Naive thymus-derived CD4-positive, alpha-beta T cell (primary cell): Measurements from ENCODE around the gene SLC19A3. TPM values are rescaled to one million over a fixed set of nuclear protein-coding genes. Genes with fewer than 3 reads are reported as not detected.

Source experiments
- ATAC-seq: fragments of 150-1000 bp; cut with Tn5 transposase; 2 replicates; pipeline ENCODE4 v1.10.0; 2021; ENCODE audit warnings: mild to moderate bottlenecking, moderate library complexity
- CTCF ChIA-PET: fragments of 350-600 bp; sonication (Branson Sonifier 250); formaldehyde crosslinking; loops from one replicate; lab custom pipeline; 2021; ENCODE audit warnings: antibody characterized with exemption; lab: Charles Lee
- POLR2A ChIA-PET: fragments of 350-600 bp; sonication (Branson Sonifier 250); formaldehyde crosslinking; loops from one replicate; lab custom pipeline; 2021; ENCODE audit warnings: antibody characterized with exemption, inconsistent platforms; lab: Charles Lee
- DNase-seq, 9 donors: peaks; one replicate each; pipeline versions ENCODE4 v3.0.0 to v3.0.0-alpha.2; 2020 to 2022; ENCODE audit warnings: mixed read lengths in 1 of 9
- H3K27ac ChIP-seq: one replicate; pipeline ENCODE4 v1.7.0; 2013; ENCODE audit warnings: mild to moderate bottlenecking, low read depth, low read length, moderate library complexity
- H3K27me3 ChIP-seq, 2 donors: one replicate each; pipeline ENCODE4 v1.7.0; 2013; ENCODE audit warnings: low read length in 2 of 2, mild to moderate bottlenecking in 2 of 2, moderate library complexity in 2 of 2; ENCODE audit not compliant: control insufficient read depth in 2 of 2, insufficient read depth in 2 of 2
- H3K36me3 ChIP-seq, 3 experiments: 1 replicate in 2 of 3; 2 replicates in 1 of 3; pipeline ENCODE4 v1.7.0; 2013; ENCODE audit warnings: low read length in 3 of 3, mild to moderate bottlenecking in 3 of 3, moderate library complexity in 1 of 3; ENCODE audit not compliant: insufficient read depth in 3 of 3, control insufficient read depth in 2 of 3
- H3K4me1 ChIP-seq, 2 donors: one replicate each; pipeline ENCODE4 v1.7.0; 2013; ENCODE audit warnings: low read length in 2 of 2, mild to moderate bottlenecking in 2 of 2, moderate library complexity in 1 of 2; ENCODE audit not compliant: control insufficient read depth in 2 of 2, insufficient read depth in 2 of 2
- H3K4me3 ChIP-seq: 2 replicates; pipeline ENCODE4 v1.7.0; 2013; ENCODE audit warnings: mild to moderate bottlenecking, low read length
- H3K9me3 ChIP-seq, 3 experiments: 1 replicate in 2 of 3; 2 replicates in 1 of 3; pipeline ENCODE4 v1.7.0; 2013; ENCODE audit warnings: low read length in 3 of 3; ENCODE audit not compliant: control insufficient read depth in 2 of 3
- H3K27ac Mint-ChIP-seq, 9 donors: one replicate each; pipeline ENCODE4 v1.8.0; 2020 to 2022; ENCODE audit warnings: mixed read lengths in 9 of 9, mild to moderate bottlenecking in 8 of 9, moderate library complexity in 5 of 9, inconsistent platforms in 2 of 9
- H3K27me3 Mint-ChIP-seq, 5 donors: one replicate each; pipeline ENCODE4 v1.8.0; 2021 to 2022; ENCODE audit warnings: mixed read lengths in 5 of 5, mild to moderate bottlenecking in 1 of 5
- H3K36me3 Mint-ChIP-seq, 5 donors: one replicate each; pipeline ENCODE4 v1.8.0; 2020 to 2022; ENCODE audit warnings: mixed read lengths in 5 of 5, mild to moderate bottlenecking in 3 of 5, inconsistent platforms in 1 of 5
- H3K4me1 Mint-ChIP-seq, 7 donors: one replicate each; pipeline ENCODE4 v1.8.0; 2020 to 2022; ENCODE audit warnings: mixed read lengths in 7 of 7, mild to moderate bottlenecking in 3 of 7, inconsistent platforms in 1 of 7
- H3K4me3 Mint-ChIP-seq, 10 donors: one replicate each; pipeline ENCODE4 v1.8.0; 2020 to 2022; ENCODE audit warnings: mild to moderate bottlenecking in 10 of 10, mixed read lengths in 10 of 10, moderate library complexity in 6 of 10, inconsistent platforms in 2 of 10
- H3K9me3 Mint-ChIP-seq, 11 donors: one replicate each; pipeline ENCODE4 v1.8.0; 2020 to 2022; ENCODE audit warnings: mixed read lengths in 11 of 11, mild to moderate bottlenecking in 4 of 11, inconsistent platforms in 1 of 11, moderate library complexity in 1 of 11
- intact Hi-C, 2 donors: fragments of 100-400 bp; cut with micrococcal nuclease; formaldehyde crosslinking; loops; one replicate each; pipeline ENCODE4 v1.15.1; 2023
- polyA plus RNA-seq, 2 donors: library from polyadenylated mRNA; unstranded; fragments of 300-500 nt; fragmentation: Illumina TruSeq; gene quantifications; one replicate each; pipeline ENCODE4 v1.2.3, GENCODE V29; 2021
- total RNA-seq, 6 experiments: library from RNA in 5 of 6; stranded (reverse) in 5 of 6; gene quantifications; 1 replicate in 5 of 6; 2 replicates in 1 of 6; pipeline ENCODE4 v1.2.3 and lab custom pipeline; 2021 to 2026

SLC19A3 gene
- total and polyA plus RNA-seq, 7 experiments from 2014 or later, result not detected

DNA sequence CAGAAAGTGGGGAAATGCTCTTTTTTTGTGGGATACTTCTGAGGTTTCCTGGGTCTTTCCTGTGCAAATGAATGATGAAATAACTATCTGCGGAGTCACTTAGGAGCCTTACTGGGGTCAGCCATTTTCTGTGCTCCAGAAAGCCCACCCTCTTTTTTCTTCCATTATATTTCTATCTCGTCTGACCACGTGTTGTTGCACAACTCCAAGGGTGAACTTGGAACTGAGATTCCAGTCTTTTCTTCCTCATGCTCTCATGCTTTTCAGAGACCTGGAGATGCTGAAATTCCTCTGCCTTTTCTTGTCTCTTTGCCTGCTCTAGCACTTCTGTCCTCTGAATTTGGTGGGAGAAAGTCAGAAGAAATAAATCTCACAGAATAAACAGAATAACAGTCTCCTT is 56.0 kb downstream of the SLC19A3 start:
- intact Hi-C loops, result no loop called here
- POLR2A ChIA-PET, result no interaction called here

DNA sequence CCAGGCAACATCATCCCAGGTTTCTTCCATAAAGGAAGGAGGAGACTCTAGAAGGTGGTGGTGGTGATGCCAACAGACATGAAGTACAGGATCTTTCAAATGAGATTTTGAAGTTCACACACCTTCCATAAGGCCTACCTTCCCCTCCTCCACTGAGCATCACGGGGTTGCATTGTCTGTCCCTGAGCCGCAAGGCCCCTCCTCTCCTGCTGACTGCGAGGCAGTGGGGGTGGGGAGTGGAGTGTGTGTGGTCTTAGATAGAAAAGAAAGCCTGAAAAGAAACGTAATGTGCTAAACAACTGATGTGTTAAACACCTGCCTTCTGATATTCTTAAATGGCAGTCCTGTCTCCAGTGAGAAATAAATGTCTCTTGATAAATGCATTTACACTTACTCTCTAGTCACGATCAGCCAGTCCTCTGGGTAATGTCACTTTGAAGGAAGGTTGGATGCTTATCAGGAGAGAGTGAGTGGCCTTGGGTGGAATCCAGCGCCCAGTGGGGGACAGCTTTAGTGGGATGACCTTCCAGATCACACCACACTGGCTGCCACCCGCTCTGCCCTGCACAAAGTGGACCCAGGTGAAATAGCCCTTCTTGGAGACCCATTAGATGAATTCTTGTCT is 56.7 kb downstream of the SLC19A3 start:
- Histone ChIP-seq H3K36me3 (no peaks in the 10 kb centered on the region), H3K27me3 (no peaks in the 10 kb centered on the region), H3K4me1 (no peaks in the 10 kb centered on the region), H3K4me3 (no peak overlapping the region), H3K9me3 (no peaks in the 10 kb centered on the region), H3K27ac (no peak overlapping the region)
- Mint-ChIP-seq H3K27ac (no peak overlapping the region), H3K4me1 (no peaks in the 10 kb centered on the region), H3K27me3 (peaks cover 0 to 8% (median 0%) of the 10 kb centered on the region in 5 donors), H3K36me3 (no peaks in the 10 kb centered on the region), H3K9me3 (no peaks in the 10 kb centered on the region), H3K4me3 (no peak overlapping the region)
- ATAC-seq, result no peak
- intact Hi-C loops, result no loop called here
- POLR2A ChIA-PET, result no interaction called here
- DNase-seq, result no peak
- CTCF ChIA-PET, result no interaction called here

More for the DNA sequence above, 56.0 kb downstream of the SLC19A3 start:
- no peaks in the 10 kb centered on the region for H3K9me3 Mint-ChIP-seq
- CTCF ChIA-PET, result no interaction called here
- no peak overlapping the region for H3K4me3 Mint-ChIP-seq
- H3K27me3 Mint-ChIP-seq, result peaks cover 0 to 8% (median 0%) of the 10 kb centered on the region in 5 donors
- H3K27ac Mint-ChIP-seq, result no peak overlapping the region
- no peaks in the 10 kb centered on the region for H3K36me3 ChIP-seq
- no peak overlapping the region for H3K4me3 ChIP-seq
- DNase-seq (no peak), ATAC-seq (no peak)
- no peaks in the 10 kb centered on the region for H3K4me1 Mint-ChIP-seq
- H3K9me3 ChIP-seq, result no peaks in the 10 kb centered on the region
- no peaks in the 10 kb centered on the region for H3K27me3 ChIP-seq
- H3K4me1 ChIP-seq, result no peaks in the 10 kb centered on the region
- H3K36me3 Mint-ChIP-seq, result no peaks in the 10 kb centered on the region
- no peak overlapping the region for H3K27ac ChIP-seq

DNA sequence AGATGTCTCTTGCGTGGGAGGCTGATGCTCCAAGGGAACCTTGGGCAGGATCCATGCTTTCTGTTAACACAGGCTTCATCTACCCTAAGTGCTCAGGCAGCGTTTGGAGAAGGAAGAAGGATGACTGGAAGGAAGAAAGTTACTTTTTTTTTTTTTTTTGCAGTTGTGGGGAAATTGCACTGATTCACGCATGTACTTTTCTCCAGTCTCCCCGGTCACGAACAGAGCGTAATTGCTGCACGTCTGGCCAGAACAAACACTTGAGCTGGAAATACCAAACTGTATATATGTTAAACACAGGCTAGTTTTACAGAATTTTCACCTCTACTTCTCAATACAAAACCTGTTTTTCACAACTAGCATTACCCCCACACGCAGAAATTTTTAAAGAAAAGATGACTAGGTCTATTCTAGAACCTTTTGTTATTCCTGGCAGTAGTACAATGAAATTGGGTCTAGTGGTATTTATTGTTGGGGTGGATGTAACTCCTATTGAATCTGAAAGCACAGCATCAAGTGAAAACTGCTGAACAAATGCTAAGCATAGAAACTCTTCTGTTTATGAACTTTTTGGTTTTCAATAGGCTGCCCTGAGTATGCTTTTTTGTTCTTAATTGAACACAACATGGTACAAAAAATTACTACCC is 60.5 kb downstream of the SLC19A3 start:
- intact Hi-C loops, result loop anchor here in 1 of 2 donors (5.0 kb wide), 1 partner anchor 175 kb away; no protein-coding TSS in a partner anchor
- DNase-seq (no peak), ATAC-seq (no peak)
- Histone ChIP-seq H3K27me3 (no peaks in the 10 kb centered on the region), H3K27ac (no peak overlapping the region), H3K4me3 (no peak overlapping the region), H3K9me3 (no peaks in the 10 kb centered on the region), H3K36me3 (no peaks in the 10 kb centered on the region), H3K4me1 (no peaks in the 10 kb centered on the region)
- CTCF ChIA-PET, result interaction anchor here (1.7 kb wide), 1 partner anchor 205 kb away, joined by 7 read pairs; no protein-coding TSS in a partner anchor
- Mint-ChIP-seq H3K9me3 (no peaks in the 10 kb centered on the region), H3K4me3 (no peak overlapping the region), H3K4me1 (no peaks in the 10 kb centered on the region), H3K36me3 (no peaks in the 10 kb centered on the region), H3K27ac (no peak overlapping the region), H3K27me3 (peaks cover 0 to 8% (median 2%) of the 10 kb centered on the region in 5 donors)
- POLR2A ChIA-PET, result no interaction called here

DNA sequence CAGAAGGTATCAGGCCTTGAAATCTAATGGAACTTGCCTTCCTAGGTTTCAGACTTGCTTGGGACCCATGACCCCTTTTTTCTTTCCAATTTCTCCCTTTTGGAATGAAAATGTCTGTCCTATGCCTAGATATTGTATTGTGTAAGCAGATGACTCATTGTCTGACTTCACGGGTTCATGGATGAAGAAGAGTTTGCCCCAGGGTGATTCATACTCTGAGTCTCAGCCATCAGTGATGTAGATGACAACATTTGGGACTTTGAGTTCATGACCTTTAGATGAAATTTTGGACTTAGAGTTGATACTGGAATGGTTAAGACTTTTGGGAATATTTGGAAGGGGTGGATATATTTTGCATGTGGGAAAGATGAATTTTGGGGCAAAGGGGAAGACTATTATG is 62.4 kb downstream of the SLC19A3 start:
- POLR2A ChIA-PET, result no interaction called here
- no peak for ATAC-seq
- H3K27ac ChIP-seq, result no peak overlapping the region
- H3K36me3 Mint-ChIP-seq, result no peaks in the 10 kb centered on the region
- H3K9me3 ChIP-seq, result no peaks in the 10 kb centered on the region
- no peaks in the 10 kb centered on the region for H3K9me3 Mint-ChIP-seq
- no peaks in the 10 kb centered on the region for H3K4me1 ChIP-seq
- H3K36me3 ChIP-seq, result no peaks in the 10 kb centered on the region
- no peak overlapping the region for H3K27ac Mint-ChIP-seq
- CTCF ChIA-PET, result no interaction called here
- intact Hi-C loops, result loop anchor here in 1 of 2 donors (5.0 kb wide), 1 partner anchor 173 kb away; no protein-coding TSS in a partner anchor
- H3K27me3 ChIP-seq, result no peaks in the 10 kb centered on the region
- DNase-seq, result no peak
- H3K4me3 ChIP-seq, result no peak overlapping the region
- H3K27me3 Mint-ChIP-seq, result peaks cover 0 to 12% (median 4%) of the 10 kb centered on the region in 5 donors
- no peak overlapping the region for H3K4me3 Mint-ChIP-seq
- H3K4me1 Mint-ChIP-seq, result no peaks in the 10 kb centered on the region

DNA sequence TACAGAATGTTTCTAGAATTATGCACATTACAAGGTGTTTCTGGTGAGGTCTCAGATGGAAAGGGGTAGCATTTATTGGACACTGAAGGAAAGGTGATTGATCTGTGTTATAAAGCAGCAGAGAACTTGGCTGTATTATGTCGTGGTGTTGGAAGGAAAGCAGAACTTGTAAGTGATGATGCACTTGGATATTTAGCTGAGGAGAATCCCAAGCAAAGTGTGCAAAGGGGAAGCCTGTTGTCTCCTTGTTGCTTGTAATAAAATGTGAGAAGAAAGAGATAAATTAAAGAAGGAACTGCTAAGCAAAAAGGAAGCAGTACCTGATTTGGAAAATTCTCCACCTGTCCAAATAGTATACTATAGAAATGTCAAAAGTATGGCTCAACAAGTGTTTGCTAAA is 63.4 kb downstream of the SLC19A3 start:
- no peak overlapping the region for H3K27ac Mint-ChIP-seq
- ATAC-seq (no peak), DNase-seq (no peak)
- intact Hi-C loops, result no loop called here
- H3K9me3 ChIP-seq, result no peaks in the 10 kb centered on the region
- no peak overlapping the region for H3K4me3 Mint-ChIP-seq
- no peaks in the 10 kb centered on the region for H3K27me3 ChIP-seq
- no peaks in the 10 kb centered on the region for H3K4me1 Mint-ChIP-seq
- H3K36me3 ChIP-seq, result no peaks in the 10 kb centered on the region
- no peak overlapping the region for H3K27ac ChIP-seq
- ChIA-PET CTCF (no interaction called here), POLR2A (no interaction called here)
- no peaks in the 10 kb centered on the region for H3K4me1 ChIP-seq
- H3K36me3 Mint-ChIP-seq, result no peaks in the 10 kb centered on the region
- peaks cover 3 to 16% (median 9%) of the 10 kb centered on the region in 5 donors for H3K27me3 Mint-ChIP-seq
- no peaks in the 10 kb centered on the region for H3K9me3 Mint-ChIP-seq
- no peak overlapping the region for H3K4me3 ChIP-seq

DNA sequence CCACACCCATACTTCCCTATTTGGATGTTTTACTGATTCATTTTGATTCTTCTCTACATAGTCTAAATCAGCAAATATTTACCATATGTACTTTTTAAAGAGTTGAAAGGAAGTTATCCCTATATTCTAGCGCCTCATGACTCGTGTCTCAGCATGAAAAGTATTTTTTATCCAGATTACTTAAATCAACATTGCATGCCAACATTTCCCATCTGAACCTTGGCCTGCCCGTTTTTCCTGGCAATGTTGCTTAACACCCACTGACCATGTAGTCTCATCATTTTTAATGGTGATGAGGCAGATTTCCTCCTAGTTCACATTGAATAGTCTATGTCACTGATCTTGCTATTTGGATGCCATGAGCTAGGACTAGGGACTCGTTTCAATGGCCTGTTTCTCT is 64.4 kb downstream of the SLC19A3 start:
- H3K9me3 Mint-ChIP-seq, result no peaks in the 10 kb centered on the region
- no peak overlapping the region for H3K4me3 Mint-ChIP-seq
- ChIA-PET CTCF (no interaction called here), POLR2A (no interaction called here)
- no peaks in the 10 kb centered on the region for H3K4me1 Mint-ChIP-seq
- no peaks in the 10 kb centered on the region for H3K36me3 Mint-ChIP-seq
- no peak for ATAC-seq
- intact Hi-C loops, result no loop called here
- peaks cover 7 to 16% (median 10%) of the 10 kb centered on the region in 5 donors for H3K27me3 Mint-ChIP-seq
- Histone ChIP-seq H3K9me3 (no peaks in the 10 kb centered on the region), H3K4me3 (no peak overlapping the region), H3K27ac (no peak overlapping the region), H3K4me1 (no peaks in the 10 kb centered on the region), H3K27me3 (no peaks in the 10 kb centered on the region), H3K36me3 (no peaks in the 10 kb centered on the region)
- no peak overlapping the region for H3K27ac Mint-ChIP-seq
- no peak for DNase-seq
